AG10803 (cell line): Measurements from ENCODE around the gene KRTAP3-2.

ENCODE experiments used
- DNase-seq: peaks from one replicate; pipeline ENCODE4 v3.0.0; 2010; ENCODE audit warnings: low read depth
- H3K4me3 ChIP-seq: 2 replicates; pipeline ENCODE4 v1.5.1; 2011; ENCODE audit warnings: mild to moderate bottlenecking, low read length, control low read depth
- CTCF ChIP-seq: conservative IDR thresholded peaks from 2 replicates; pipeline ENCODE4 v1.5.1; 2011; ENCODE audit warnings: mild to moderate bottlenecking, low read length, control low read depth, inconsistent platforms

Gene KRTAP3-2

GRCh38 chr17:40956401-40957254 is 43.1 kb downstream of the KRTAP3-2 start:
- no peak for TF ChIP-seq CTCF
- no peak overlapping the region for H3K4me3 ChIP-seq
- DNase-seq: peak; percentile 96

GRCh38 chr17:40953881-40954280 is 45.8 kb downstream of the KRTAP3-2 start:
- no peak overlapping the region for H3K4me3 ChIP-seq
- peak; percentile 90 for DNase-seq
- no peak for TF ChIP-seq CTCF

GRCh38 chr17:40952661-40953060 is 47.0 kb downstream of the KRTAP3-2 start:
- peak; percentile 97 for DNase-seq
- no peak overlapping the region for H3K4me3 ChIP-seq
- TF ChIP-seq CTCF: no peak

- TF ChIP-seq CTCF: no peak
- DNase-seq: no peak
- H3K4me3 ChIP-seq: no peak overlapping the region
Observed at GRCh38 chr17:40952154-40952553, 47.6 kb downstream of the KRTAP3-2 start.

- no peak for TF ChIP-seq CTCF
- DNase-seq: no peak
- H3K4me3 ChIP-seq: no peak overlapping the region
Observed at GRCh38 chr17:40951011-40951622, 48.6 kb downstream of the KRTAP3-2 start.

GRCh38 chr17:40950176-40950575 is 49.5 kb downstream of the KRTAP3-2 start:
- TF ChIP-seq CTCF: no peak
- DNase-seq: no peak

GRCh38 chr17:40949418-40949817 is 50.3 kb downstream of the KRTAP3-2 start:
- no peak for TF ChIP-seq CTCF
- no peak for DNase-seq
- H3K4me3 ChIP-seq: no peak overlapping the region

More at GRCh38 chr17:40950176-40950575, 49.5 kb downstream of the KRTAP3-2 start:
- no peak overlapping the region for H3K4me3 ChIP-seq
